Activated naive CD4-positive, alpha-beta T cell treated with anti-CD3 and anti-CD28 coated beads, Interleukin-2, amount 50 U/mL, for 72 hours (primary cell): Measurements from ENCODE around the gene TMPRSS6. TPM values are rescaled to one million over a fixed set of nuclear protein-coding genes. Genes with fewer than 3 reads are reported as not detected.
A peak's percentile ranks its signal among the peaks of the same experiment; 100 is the strongest.

Source experiments
- ATAC-seq, 2 donors: fragments of 150-1000 bp; cut with Tn5 transposase; 2 replicates each; pipeline ENCODE4 v1.10.0; 2021; ENCODE audit warnings: mild to moderate bottlenecking in 2 of 2, moderate library complexity in 2 of 2
- DNase-seq, 2 donors: peaks; one replicate each; pipeline ENCODE4 v3.0.0; 2021 to 2022; ENCODE audit warnings: low spot score in 2 of 2
- H3K27ac Mint-ChIP-seq, 2 donors: one replicate each; pipeline ENCODE4 v1.8.0; 2022; ENCODE audit warnings: mild to moderate bottlenecking in 2 of 2, mixed read lengths in 2 of 2
- H3K36me3 Mint-ChIP-seq, 2 donors: one replicate each; pipeline ENCODE4 v1.8.0; 2022; ENCODE audit warnings: mixed read lengths in 2 of 2
- H3K9me3 Mint-ChIP-seq, 2 donors: one replicate each; pipeline ENCODE4 v1.8.0; 2022; ENCODE audit warnings: mixed read lengths in 2 of 2
- total RNA-seq, 2 donors: library from RNA; stranded (reverse); gene quantifications; one replicate each; pipeline ENCODE4 v1.2.3, GENCODE V29; 2022

The TMPRSS6 gene
- total RNA-seq, 2 donors from 2014 or later, result 8.7 to 27.8 TPM

GRCh38 chr22:37024339-37025157, 85.0 kb downstream of the TMPRSS6 start:
- Mint-ChIP-seq H3K9me3 (no peaks in the 10 kb centered on the region), H3K27ac (peak overlapping the region in 1 of 2 donors; percentile 65), H3K36me3 (no peaks in the 10 kb centered on the region)
- ATAC-seq (no peak), DNase-seq (no peak)

GRCh38 chr22:37023743-37024338, 85.7 kb downstream of the TMPRSS6 start:
- ATAC-seq (no peak), DNase-seq (no peak)
- H3K27ac Mint-ChIP-seq, result no peak overlapping the region
- no peaks in the 10 kb centered on the region for H3K36me3 Mint-ChIP-seq
- no peaks in the 10 kb centered on the region for H3K9me3 Mint-ChIP-seq

GRCh38 chr22:37022483-37023337, 86.8 kb downstream of the TMPRSS6 start:
- no peaks in the 10 kb centered on the region for H3K36me3 Mint-ChIP-seq
- ATAC-seq (no peak), DNase-seq (no peak)
- H3K27ac Mint-ChIP-seq, result no peak overlapping the region
- no peaks in the 10 kb centered on the region for H3K9me3 Mint-ChIP-seq

GRCh38 chr22:37021710-37022482, 87.6 kb downstream of the TMPRSS6 start:
- Mint-ChIP-seq H3K27ac (no peak overlapping the region), H3K36me3 (no peaks in the 10 kb centered on the region), H3K9me3 (no peaks in the 10 kb centered on the region)
- DNase-seq (peak in 1 of 2 donors; percentile 69), ATAC-seq (peak; percentile 23 to 64)

GRCh38 chr22:37021041-37021440, 88.5 kb downstream of the TMPRSS6 start:
- no peak overlapping the region for H3K27ac Mint-ChIP-seq
- no peaks in the 10 kb centered on the region for H3K36me3 Mint-ChIP-seq
- no peaks in the 10 kb centered on the region for H3K9me3 Mint-ChIP-seq
- DNase-seq (no peak), ATAC-seq (no peak)

- DNase-seq, result no peak
- no peaks in the 10 kb centered on the region for H3K9me3 Mint-ChIP-seq
- ATAC-seq, result no peak
- H3K27ac Mint-ChIP-seq, result peak overlapping the region; percentile 82 to 85
- no peaks in the 10 kb centered on the region for H3K36me3 Mint-ChIP-seq
Measured at GRCh38 chr22:37020192-37020479, 89.4 kb downstream of the TMPRSS6 start.

- DNase-seq (peak; percentile 56 to 69), ATAC-seq (peak; percentile 87 to 92)
- H3K27ac Mint-ChIP-seq, result peak within 1 kb of the TSS; percentile 85 to 88
- no peaks in the 10 kb centered on the region for H3K36me3 Mint-ChIP-seq
- H3K9me3 Mint-ChIP-seq, result no peaks in the 10 kb centered on the region
Measured at GRCh38 chr22:37019309-37020191, 90.0 kb downstream of the TMPRSS6 start, which contains the start of the genes MPST and TST. TSS of gene MPST (plus strand) at chr22:37019742. CDS start at chr22:37019837, 95 bp downstream. TSS of gene TST (minus strand) at chr22:37019447. CDS start at chr22:37018732, 715 bp downstream.

- H3K27ac Mint-ChIP-seq, result peak overlapping the region in 1 of 2 donors; percentile 88
- DNase-seq (no peak), ATAC-seq (peak; percentile 29 to 48)
Measured at GRCh38 chr22:37018815-37019308, 90.7 kb downstream of the TMPRSS6 start.

GRCh38 chr22:37018086-37018814, 91.3 kb downstream of the TMPRSS6 start:
- Mint-ChIP-seq H3K9me3 (no peaks in the 10 kb centered on the region), H3K36me3 (no peaks in the 10 kb centered on the region)
- ATAC-seq, result no peak

More at GRCh38 chr22:37018815-37019308, 90.7 kb downstream of the TMPRSS6 start:
- no peaks in the 10 kb centered on the region for H3K9me3 Mint-ChIP-seq
- H3K36me3 Mint-ChIP-seq, result no peaks in the 10 kb centered on the region

GRCh38 chr22:37017356-37017755, 92.2 kb downstream of the TMPRSS6 start:
- H3K36me3 Mint-ChIP-seq, result no peaks in the 10 kb centered on the region
- no peak for ATAC-seq
- no peak overlapping the region for H3K27ac Mint-ChIP-seq
- no peak for DNase-seq
- no peaks in the 10 kb centered on the region for H3K9me3 Mint-ChIP-seq

More at GRCh38 chr22:37018086-37018814, 91.3 kb downstream of the TMPRSS6 start:
- DNase-seq, result no peak
- H3K27ac Mint-ChIP-seq, result peak overlapping the region in 1 of 2 donors; percentile 88

- DNase-seq (no peak), ATAC-seq (no peak)
- Mint-ChIP-seq H3K36me3 (no peaks in the 10 kb centered on the region), H3K27ac (no peak overlapping the region), H3K9me3 (no peaks in the 10 kb centered on the region)
Measured at GRCh38 chr22:37016134-37016910, 93.2 kb downstream of the TMPRSS6 start.

GRCh38 chr22:37015587-37015878, 94.0 kb downstream of the TMPRSS6 start:
- Mint-ChIP-seq H3K36me3 (no peaks in the 10 kb centered on the region), H3K27ac (peak overlapping the region in 1 of 2 donors; percentile 77), H3K9me3 (no peaks in the 10 kb centered on the region)
- DNase-seq (no peak), ATAC-seq (no peak)
